ENCODE data around the gene DCAKD. TPM values are rescaled to one million over a fixed set of nuclear protein-coding genes. Genes with fewer than 3 reads are reported as not detected.

The DCAKD gene
- total RNA-seq, 1 donor from 2014 or later, result 68.1 TPM

DNA sequence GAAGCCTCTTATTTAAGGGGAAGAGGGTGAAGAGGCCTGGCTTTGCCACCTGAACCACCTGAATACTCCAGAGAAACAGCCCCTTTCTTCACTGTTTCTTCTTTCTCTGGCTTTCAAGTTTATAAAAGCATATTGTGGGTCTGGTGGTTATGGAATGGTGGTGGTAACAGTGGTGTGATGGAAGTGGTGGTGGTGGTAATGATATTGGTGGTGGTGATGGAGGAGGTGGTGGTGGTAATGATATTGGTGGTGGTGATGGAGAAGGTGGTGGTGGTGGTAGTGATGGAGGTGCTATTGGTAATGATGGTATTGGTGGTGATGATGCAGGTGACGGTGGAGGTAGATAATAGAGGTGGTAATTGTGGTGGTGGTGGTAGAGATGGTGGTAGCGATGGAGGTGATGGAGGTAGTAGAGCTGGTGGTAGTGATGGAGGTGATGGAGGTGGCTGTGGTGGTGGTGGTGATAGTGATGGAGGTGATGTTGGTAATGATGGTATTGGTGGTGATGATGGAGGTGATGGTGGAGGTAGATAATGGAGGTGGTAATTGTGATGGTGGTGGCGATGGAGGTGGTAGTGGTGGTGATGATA, 69.2 kb downstream of the DCAKD start:
- TF ChIP-seq, protein P1, sequence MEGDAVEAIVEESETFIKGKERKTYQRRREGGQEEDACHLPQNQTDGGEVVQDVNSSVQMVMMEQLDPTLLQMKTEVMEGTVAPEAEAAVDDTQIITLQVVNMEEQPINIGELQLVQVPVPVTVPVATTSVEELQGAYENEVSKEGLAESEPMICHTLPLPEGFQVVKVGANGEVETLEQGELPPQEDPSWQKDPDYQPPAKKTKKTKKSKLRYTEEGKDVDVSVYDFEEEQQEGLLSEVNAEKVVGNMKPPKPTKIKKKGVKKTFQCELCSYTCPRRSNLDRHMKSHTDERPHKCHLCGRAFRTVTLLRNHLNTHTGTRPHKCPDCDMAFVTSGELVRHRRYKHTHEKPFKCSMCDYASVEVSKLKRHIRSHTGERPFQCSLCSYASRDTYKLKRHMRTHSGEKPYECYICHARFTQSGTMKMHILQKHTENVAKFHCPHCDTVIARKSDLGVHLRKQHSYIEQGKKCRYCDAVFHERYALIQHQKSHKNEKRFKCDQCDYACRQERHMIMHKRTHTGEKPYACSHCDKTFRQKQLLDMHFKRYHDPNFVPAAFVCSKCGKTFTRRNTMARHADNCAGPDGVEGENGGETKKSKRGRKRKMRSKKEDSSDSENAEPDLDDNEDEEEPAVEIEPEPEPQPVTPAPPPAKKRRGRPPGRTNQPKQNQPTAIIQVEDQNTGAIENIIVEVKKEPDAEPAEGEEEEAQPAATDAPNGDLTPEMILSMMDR (IDR thresholded peaks at IDR 0.05; ENCODE audit: unreplicated experiment), result no peak
- peaks cover 32% of the 10 kb centered on the region for H3K4me1 Mint-ChIP-seq (ENCODE audit: low read depth)
- H3K36me3 Mint-ChIP-seq (ENCODE audit: insufficient read depth), result no peaks in the 10 kb centered on the region
- peaks cover 10% of the 10 kb centered on the region for H3K27me3 Mint-ChIP-seq
- DNase-seq (ENCODE audit: low spot score, unreplicated experiment), result no peak
- H3K27ac Mint-ChIP-seq, result no peak overlapping the region
- H3K4me3 Mint-ChIP-seq (ENCODE audit: low read depth), result no peak overlapping the region
- no peaks in the 10 kb centered on the region for H3K9me3 Mint-ChIP-seq (ENCODE audit: low read depth)

GRCh38 chr17:44981221-44981968, 70.0 kb downstream of the DCAKD start:
- Mint-ChIP-seq H3K4me1 (ENCODE audit: low read depth) (peaks cover 35% of the 10 kb centered on the region), H3K27ac (peak overlapping the region; percentile 84), H3K9me3 (ENCODE audit: low read depth) (no peaks in the 10 kb centered on the region), H3K36me3 (ENCODE audit: insufficient read depth) (no peaks in the 10 kb centered on the region), H3K27me3 (peaks cover 15% of the 10 kb centered on the region), H3K4me3 (ENCODE audit: low read depth) (no peak overlapping the region)
- TF ChIP-seq, protein P1 (IDR thresholded peaks at IDR 0.05; ENCODE audit: unreplicated experiment), result no peak
- no peak for DNase-seq (ENCODE audit: low spot score, unreplicated experiment)

- Mint-ChIP-seq H3K36me3 (ENCODE audit: insufficient read depth) (no peaks in the 10 kb centered on the region), H3K4me3 (ENCODE audit: low read depth) (peak overlapping the region; percentile 37), H3K27me3 (peaks cover 20% of the 10 kb centered on the region), H3K4me1 (ENCODE audit: low read depth) (peaks cover 35% of the 10 kb centered on the region), H3K27ac (peak overlapping the region; percentile 15), H3K9me3 (ENCODE audit: low read depth) (no peaks in the 10 kb centered on the region)
- DNase-seq (ENCODE audit: low spot score, unreplicated experiment), result no peak
- TF ChIP-seq, protein P1 (IDR thresholded peaks at IDR 0.05; ENCODE audit: unreplicated experiment), result no peak
Measured at GRCh38 chr17:44979426-44979995, 71.9 kb downstream of the DCAKD start.

GRCh38 chr17:44978807-44979206, 72.6 kb downstream of the DCAKD start:
- Mint-ChIP-seq H3K27ac (no peak overlapping the region), H3K36me3 (ENCODE audit: insufficient read depth) (no peaks in the 10 kb centered on the region)
- DNase-seq (ENCODE audit: low spot score, unreplicated experiment), result no peak

More at GRCh38 chr17:44978807-44979206, 72.6 kb downstream of the DCAKD start:
- Mint-ChIP-seq H3K9me3 (ENCODE audit: low read depth) (no peaks in the 10 kb centered on the region), H3K4me3 (ENCODE audit: low read depth) (no peak overlapping the region), H3K4me1 (ENCODE audit: low read depth) (peaks cover 35% of the 10 kb centered on the region), H3K27me3 (peaks cover 24% of the 10 kb centered on the region)
- TF ChIP-seq, protein P1 (IDR thresholded peaks at IDR 0.05; ENCODE audit: unreplicated experiment), result no peak

All from progenitor cell of endocrine pancreas (in vitro differentiated cells).